Esophagus squamous epithelium (tissue), 4 donors: ENCODE measurements around the gene ZNF132.

Experiments
- POLR2A ChIP-seq, 4 donors: fragments of 450-650 bp; IDR thresholded peaks; one replicate each; pipeline ENCODE4 v1.6.1; 2017; ENCODE audit warnings: antibody characterized with exemption in 4 of 4, mild to moderate bottlenecking in 4 of 4, moderate library complexity in 3 of 4
- TF ChIP-seq, protein P1 (sequence below), 6 experiments: fragments of 450-650 bp in 4 of 6; fragments of 200-600 bp in 2 of 6; sonication (generic) in 2 of 6; IDR thresholded peaks; one replicate each; pipeline ENCODE4 v1.5.1; 2016 to 2019; ENCODE audit warnings: antibody characterized with exemption in 6 of 6, mild to moderate bottlenecking in 4 of 6, moderate library complexity in 4 of 6

DNA sequence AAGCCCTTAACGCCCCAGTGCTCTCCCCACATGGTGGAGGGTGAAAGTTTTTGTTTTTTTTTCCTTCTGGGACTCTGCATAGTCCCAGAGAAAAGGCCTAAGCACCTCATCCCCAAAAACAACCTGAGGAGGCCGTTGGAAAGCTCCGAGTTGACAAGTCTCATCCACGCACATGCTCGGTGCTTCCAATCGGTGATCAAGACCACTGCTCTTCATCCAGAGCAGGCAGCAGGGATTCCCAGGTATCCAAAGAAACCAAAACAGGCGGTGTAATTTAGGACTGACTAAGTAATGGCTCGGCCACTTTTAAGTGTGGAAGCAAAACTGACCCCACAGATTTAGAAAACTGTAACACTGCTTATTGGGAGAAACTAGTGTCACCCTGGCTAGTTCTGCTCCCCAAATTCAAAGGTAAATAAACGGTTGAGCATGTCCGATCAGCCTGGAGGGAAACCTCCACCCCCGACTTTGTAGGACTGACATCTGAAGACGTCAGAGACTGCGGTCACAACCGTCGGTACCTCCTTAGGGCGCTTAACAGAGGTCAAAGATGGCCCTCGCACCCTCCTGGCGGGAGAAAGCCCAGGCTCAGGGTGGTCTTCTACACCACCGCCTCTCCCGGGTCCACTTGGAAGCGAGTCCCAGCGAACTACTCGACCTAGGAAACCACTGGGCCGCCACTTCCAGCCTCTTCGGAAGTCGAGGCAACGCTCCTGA, 35.2 kb upstream of the ZNF132 start:
- TF ChIP-seq, protein P1, sequence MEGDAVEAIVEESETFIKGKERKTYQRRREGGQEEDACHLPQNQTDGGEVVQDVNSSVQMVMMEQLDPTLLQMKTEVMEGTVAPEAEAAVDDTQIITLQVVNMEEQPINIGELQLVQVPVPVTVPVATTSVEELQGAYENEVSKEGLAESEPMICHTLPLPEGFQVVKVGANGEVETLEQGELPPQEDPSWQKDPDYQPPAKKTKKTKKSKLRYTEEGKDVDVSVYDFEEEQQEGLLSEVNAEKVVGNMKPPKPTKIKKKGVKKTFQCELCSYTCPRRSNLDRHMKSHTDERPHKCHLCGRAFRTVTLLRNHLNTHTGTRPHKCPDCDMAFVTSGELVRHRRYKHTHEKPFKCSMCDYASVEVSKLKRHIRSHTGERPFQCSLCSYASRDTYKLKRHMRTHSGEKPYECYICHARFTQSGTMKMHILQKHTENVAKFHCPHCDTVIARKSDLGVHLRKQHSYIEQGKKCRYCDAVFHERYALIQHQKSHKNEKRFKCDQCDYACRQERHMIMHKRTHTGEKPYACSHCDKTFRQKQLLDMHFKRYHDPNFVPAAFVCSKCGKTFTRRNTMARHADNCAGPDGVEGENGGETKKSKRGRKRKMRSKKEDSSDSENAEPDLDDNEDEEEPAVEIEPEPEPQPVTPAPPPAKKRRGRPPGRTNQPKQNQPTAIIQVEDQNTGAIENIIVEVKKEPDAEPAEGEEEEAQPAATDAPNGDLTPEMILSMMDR (IDR thresholded peaks at IDR 0.05) = no peak
- no peak for TF ChIP-seq POLR2A (IDR thresholded peaks at IDR 0.05)
